Left ventricle myocardium superior (tissue), 1 donor: ENCODE measurements around the gene NELFE. TPM values are rescaled to one million over a fixed set of nuclear protein-coding genes. Genes with fewer than 3 reads are reported as not detected.
"Not testable (repeated sequence)": the region's sequence is repeated elsewhere in the genome, so short reads cannot be mapped to it uniquely, and the experiment has no call there.

Experiments used
- ATAC-seq: fragments of 200-7000 bp; cut with Tn5 transposase; one replicate; pipeline ENCODE4 v1.9.1; 2020; ENCODE audit warnings: mild to moderate bottlenecking, moderate library complexity
- DNase-seq: peaks from one replicate; pipeline ENCODE4 v3.0.0-alpha.2; 2020
- intact Hi-C: fragments of 100-400 bp; cut with micrococcal nuclease; formaldehyde crosslinking; loops from one replicate; pipeline ENCODE4 v1.11.0; 2022
- total RNA-seq: library from RNA; stranded (reverse); fragmentation: NEBNext Ultra II Directional; extraction: Animal tissue kit (Norgen Biotek cat#: 25700); gene quantifications from one replicate; pipeline ENCODE4 v1.2.1, GENCODE V29; 2021
- donor health status: DM: no; HTN: yes; CAD: no; lungs with severe emphysema.

Gene NELFE
- total RNA-seq, 1 donor from 2014 or later, result 42.0 TPM

DNA sequence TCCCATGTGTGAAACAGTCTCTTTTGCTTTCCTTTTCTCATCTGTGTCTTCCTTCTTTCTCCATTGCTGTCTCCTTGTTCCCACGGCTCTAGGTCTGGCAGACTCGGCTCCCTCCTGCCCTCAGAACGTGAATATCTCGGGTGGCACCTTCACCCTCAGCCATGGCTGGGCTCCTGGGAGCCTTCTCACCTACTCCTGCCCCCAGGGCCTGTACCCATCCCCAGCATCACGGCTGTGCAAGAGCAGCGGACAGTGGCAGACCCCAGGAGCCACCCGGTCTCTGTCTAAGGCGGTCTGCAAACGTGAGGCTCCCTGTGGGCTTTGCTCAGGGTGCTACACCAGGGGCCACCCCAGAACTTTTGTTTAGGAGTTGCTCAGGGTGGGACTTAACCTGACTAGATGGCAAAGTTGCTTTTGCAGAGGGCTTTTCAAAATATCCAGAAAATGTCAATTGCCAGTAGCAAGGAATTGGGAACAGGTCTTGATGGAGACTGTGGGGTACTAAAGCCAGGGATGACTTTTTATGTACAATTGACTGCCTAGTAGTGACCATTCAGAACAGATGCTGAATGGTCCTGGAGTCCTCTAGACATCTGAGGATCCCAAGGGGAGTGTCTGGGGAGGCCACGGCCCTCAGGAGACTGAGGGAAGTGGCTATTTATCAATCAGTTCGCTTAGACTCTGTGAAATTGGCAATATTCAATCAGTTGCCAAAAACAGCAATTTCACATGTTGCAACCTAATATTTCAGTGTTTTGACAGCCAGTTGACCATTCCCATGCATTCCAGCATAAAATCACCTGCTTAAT, 30.7 kb downstream of the NELFE start:
- ATAC-seq (no peak), DNase-seq (no peak)
- intact Hi-C loops, result no loop called here

DNA sequence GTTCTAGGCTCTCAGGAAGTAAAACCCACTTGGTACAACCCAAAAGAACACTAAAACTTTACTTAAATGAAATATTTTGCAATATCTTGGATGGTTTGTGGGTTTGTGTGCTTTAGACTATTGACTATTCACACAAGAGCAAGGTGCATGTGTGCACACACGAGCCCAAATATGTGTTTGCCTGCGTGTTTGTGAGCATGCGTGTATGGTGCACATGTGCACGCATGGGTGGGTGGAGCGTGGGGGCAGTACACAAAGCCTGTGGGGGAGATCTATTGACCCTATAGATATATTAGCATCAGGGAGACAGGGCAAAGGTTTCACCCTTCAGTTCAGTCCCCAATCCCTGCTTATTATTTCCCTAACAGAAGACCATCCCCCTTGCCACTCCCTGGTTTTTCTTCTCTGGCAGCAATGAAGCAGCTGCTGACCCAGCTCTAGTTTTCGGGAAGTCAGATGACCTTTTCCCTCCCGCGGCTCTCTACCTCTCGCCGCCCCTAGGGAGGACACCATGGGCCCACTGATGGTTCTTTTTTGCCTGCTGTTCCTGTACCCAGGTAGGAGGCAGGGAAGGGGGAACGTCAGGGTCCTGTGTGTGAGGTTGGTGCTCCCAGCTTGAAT, 31.4 kb downstream of the NELFE start, which contains the start of gene C2:
Gene C2, plus strand, starts transcription at position 476 of the 621 bp plus-strand sequence. Its CDS starts 36 bp downstream, at position 512.
- intact Hi-C loops, result no loop called here
- peak; percentile 25 for ATAC-seq
- no peak for DNase-seq

DNA sequence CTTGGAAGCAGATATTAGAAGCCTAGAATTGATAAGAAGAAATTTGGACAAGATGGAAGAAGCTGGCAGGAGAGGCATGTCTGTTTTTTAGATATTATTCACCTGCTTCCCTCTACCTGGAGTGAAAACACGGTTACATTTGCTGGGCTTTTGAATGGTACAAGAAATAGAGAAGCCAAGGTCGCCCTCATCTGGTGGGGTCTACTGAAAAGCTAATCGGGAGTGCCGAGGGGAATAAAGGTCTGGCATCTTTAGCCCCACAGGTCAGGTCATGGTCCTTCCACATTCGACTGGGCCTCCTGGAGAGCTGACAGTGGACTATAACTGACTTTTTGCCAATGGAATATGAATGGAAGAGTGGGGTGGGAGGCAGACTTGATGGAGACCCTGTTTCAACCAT, 35.8 kb downstream of the NELFE start:
- ATAC-seq (no peak), DNase-seq (no peak)
- intact Hi-C loops, result no loop called here

DNA sequence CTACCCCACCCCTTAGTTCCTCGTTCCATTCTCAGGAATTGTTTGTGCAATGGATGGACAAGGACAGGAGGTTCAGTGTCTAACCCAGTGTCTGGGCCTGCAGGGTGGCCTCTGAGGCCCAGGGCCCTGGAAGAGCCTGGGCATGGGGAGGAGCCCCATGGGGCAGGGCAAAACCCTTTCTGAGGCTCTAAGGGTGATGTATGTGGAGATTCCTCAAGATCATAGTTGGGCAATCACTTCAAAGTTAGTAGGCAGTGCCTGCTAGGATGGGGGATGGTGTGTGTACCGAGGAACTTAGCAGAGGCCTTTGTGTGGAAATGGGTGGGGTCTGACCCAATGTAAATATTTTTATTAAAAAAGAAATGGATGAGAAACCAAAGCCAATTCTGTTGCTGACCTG, 38.0 kb downstream of the NELFE start:
- intact Hi-C loops, result no loop called here
- no peak for ATAC-seq

DNA sequence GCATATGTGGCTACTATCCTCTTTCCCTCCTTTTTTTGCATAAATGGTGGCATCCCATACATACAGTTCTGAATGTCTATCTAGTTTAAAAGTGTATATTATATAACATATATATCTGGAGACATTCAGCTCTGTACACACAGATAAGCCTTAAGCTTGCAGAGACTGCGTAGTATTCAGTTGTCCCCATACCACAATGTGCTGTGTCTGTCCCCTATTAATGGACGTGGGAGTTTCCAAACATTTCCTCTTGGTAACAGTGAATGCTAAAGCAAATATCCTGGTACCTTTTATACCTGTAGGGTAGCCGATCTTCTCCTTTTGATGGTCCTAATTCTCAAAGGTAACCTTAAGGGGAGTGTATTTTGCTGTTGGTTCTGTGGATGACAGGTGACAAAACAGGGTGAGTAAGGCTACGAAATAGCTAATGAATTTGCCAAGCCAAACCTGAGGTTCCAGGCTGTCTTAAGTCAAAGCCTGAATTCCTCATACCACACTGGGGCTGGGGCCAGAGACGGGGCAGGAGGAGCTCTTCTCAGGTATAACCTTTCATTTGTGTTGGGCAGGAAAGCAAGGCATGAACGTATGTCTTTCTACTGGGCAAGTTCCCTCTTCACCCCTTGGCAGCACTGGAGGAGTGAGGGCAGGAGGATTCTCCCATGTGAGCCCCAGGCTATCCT, 39.0 kb downstream of the NELFE start:
- intact Hi-C loops, result no loop called here
- DNase-seq (no peak), ATAC-seq (no peak)

More for the DNA sequence above, 38.0 kb downstream of the NELFE start:
- no peak for DNase-seq

DNA sequence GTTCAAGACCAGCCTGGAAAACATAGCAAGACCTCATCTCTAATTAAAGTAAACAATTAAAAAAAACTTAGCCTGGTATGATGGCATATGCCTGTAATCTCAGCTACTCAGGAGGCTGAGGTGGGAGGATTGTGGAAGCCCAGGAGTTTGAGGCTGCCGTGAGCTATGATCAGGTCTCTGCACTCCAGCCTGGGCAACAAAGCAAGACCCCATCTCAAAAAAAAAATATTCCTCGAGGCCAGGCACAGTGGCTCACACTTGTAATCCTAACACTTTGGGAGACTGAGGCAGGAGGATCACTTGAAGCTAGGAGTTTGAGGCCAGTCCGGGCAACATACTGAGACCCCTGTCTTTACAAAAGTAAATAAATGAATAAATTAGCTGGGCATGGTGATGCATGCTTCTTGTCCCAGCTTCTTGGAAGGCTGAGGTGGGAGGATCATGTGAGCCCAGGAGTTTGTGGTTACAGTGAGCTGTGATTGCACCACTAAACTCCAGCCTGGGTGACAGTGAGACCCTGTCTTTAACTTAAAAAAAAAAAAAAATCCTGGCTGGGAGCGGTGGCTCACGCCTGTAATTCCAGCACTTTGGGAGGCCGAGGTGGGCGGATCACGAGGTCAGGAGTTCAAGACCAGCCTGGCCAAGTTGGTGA, 40.6 kb downstream of the NELFE start:
- intact Hi-C loops, result no loop called here
- ATAC-seq (no peak), DNase-seq (no peak)

DNA sequence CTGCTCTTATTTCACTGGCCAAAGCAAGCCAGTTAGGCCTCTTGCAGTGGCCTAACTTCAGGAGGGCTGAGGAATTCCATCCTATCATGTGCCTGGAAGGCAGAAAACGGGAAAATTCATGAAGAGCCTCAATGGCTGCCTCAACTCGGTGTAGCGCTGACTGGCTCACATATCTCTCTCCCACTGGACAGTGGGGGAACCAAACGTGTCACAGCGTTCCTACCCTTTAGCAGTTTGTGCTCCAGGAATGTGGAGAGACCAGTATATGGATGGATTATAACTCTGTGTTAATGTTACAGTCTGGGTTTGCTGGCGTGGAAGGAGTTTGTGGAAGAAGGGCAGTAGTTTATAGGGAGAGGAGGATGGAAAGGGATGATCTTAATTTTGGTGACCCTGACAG, 43.0 kb downstream of the NELFE start:
- DNase-seq (no peak), ATAC-seq (no peak)
- intact Hi-C loops, result no loop called here

DNA sequence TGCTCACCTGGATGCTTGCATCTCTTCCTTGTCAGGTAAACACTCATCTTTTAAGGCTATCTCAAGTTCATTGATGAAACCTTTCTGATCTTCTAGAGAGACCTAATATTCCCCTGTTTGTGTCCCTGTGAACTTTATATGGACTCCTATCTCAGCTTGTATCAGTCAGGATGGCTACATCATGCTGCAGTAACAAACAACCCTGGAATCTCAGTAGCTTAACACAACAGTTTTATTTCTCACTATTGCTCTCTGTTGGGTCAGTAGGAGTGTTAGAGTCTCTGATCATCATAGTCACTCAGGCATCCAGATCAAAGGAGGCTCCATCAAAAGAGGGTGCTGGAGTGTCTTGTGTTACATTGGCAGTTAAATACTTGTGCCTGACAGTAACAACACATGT, 43.4 kb downstream of the NELFE start:
- intact Hi-C loops, result no loop called here
- ATAC-seq, result no peak
- no peak for DNase-seq

DNA sequence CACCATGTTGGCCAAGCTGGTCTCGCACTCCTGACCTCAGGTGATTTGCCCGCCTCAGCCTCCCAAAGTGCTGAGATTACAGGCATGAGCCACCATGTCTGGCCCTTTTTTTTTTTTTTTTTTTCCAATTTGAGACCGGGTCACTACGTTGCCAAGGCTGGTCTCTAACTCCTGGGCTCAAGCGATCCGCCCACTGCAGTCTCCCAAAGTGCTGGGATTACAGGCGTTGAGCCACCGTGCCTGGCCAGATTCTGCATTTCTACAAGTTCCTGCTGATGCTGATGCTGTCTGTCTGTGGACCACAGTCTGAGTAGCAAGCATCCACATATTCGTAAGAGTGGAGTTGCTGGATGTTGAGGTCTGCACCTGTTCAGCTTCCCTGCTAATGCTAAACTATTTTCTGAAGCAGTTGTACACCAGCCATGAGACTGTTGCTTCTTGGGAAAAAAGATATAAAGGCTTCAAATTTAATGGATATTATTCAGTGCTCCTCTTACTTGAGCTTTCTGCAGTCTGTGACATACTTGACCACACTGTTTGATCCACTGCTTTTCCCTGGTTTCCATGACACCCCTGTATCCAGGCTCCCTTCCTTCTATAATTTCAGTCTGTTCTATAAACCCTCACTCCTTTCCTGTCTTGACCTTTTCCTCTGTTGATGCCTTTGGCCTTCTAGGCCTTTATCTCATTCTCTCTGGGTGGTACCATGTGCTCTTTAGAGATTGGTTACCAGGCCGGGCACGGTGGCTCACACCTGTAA, 46.8 kb downstream of the NELFE start:
- intact Hi-C loops, result no loop called here
- ATAC-seq, result no peak

DNA sequence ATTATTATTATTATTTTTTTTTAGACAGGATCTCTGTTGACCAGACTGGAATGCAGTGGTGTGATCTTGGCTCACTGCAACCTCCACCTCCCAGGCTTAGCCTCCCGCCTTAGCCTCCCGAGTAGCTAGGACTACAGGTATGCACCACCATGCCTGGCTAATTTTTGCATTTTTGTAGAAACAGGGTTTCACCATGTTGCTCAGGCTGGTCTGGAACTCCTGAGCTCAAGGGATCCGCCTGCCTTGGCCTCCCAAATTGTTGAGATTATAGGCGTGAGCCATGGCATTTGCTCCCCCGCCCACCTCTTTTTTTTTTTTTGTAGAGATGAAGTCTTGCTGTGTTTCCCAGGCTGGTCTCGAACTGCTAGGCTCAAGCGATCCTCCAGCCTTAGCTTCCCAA, 49.5 kb downstream of the NELFE start:
- DNase-seq, ATAC-seq, intact Hi-C loops: not testable (repeated sequence)

More for the DNA sequence above, 46.8 kb downstream of the NELFE start:
- no peak for DNase-seq

DNA sequence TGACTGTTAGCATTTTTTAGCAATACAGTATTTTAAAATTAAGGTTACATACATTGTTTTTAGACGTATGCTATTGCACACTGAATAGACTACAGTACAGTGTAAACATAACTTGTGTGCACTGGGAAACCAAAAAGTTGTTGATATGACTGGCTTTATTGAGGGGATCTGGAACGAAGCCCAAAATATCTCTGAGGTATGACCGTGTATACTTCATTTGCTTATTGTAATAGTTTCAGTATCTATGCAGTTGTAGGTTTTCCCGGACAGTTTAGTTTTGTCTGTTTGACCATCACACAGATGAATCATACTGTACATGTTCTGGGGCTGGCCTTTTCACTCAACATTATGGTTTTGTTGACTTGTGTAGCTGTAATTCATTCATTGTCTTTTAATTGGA, 50.0 kb downstream of the NELFE start:
- intact Hi-C loops, result no loop called here
- DNase-seq (no peak), ATAC-seq (no peak)

DNA sequence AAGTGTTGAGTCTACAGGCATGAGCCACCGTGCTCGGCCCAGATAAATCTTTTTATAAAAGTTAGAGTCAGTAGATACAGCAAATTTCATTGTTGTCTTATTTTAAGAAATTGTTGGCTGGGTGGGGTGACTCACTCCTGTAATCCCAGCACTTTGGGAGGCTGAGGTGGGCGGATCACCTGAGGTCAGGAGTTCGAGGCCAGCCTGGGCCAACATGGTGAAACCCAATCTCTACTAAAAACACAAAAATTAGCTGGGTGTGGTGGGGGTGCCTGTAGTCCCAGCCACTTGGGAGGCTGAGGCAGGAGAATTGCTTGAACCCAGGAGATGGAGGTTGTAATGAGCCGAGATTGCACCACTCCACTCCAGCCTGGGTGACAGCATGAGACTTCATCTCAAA, 50.5 kb downstream of the NELFE start:
- ATAC-seq, DNase-seq, intact Hi-C loops: not testable (repeated sequence)

DNA sequence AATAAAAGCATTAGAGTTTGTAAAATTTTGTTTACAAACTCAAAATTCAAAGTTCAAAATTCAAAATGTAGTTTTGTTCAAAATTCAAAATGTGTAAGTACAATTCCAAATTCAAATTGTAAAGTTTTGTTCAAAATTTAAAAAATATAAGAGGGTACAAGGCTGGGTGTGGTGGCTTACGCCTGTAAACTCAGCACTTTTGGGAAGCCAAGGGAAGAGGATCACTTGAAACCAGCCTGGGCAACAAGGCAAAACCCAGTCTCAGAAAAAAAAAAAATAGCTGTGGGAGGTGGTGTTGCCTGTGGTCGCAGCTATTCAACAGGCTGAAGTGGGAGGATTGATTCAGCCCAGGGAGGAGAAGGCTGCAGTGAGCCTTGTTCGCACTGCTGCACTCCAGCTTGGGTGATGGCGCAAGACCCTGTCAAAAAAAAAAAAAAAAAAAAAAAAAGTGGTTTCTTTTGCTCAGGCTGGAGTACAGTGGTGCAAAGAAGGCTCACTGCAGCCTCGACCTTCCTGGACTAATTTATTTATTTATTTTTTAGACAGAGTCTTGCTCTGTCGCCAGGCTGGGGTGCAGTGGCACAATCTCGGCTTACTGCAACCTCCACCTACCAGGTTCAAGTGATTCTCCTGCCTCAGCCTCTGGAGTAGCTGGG, 51.5 kb downstream of the NELFE start:
- ATAC-seq (peak; percentile 18), DNase-seq (no peak)
- intact Hi-C loops, result no loop called here

DNA sequence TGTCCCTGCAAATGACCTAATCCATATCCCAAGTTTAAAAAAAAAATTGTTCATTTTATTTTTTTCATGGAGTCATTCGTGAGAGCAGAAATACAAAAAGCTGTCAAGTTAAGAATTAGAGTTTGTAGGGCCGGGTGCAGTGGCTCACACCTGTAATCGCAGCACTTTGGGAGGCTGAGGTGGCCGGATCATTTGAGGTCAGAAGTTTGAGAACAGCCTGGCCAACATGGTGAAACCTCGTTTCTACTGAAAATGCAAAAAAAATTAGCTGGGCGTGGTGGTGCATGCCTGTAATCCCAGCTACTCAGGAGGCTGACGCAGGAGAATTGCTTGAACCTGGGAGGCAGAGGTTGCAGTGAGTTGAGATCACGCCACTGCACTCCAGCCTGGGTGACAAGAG, 52.0 kb downstream of the NELFE start:
- not testable (repeated sequence) for ATAC-seq, DNase-seq

DNA sequence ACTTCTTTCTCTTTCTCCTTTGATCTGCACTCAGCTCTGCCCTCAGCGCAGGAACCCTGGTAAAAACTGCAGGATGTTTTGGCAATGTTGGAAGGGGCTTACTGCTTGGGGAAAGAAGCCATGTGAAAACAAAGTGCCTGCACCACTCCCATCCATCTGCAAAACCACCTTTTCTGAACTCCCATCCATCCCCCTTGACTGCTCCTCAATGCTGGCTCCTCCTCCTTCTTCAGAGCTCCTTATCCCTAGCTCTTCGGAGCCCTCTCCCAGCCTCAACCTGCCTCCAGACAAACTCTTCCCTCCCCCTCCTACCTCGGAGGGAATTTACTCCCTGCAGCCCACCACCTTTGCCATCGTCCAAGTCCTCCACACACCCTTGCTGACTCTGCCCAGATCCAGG, 52.6 kb downstream of the NELFE start:
- intact Hi-C loops, result no loop called here
- DNase-seq, result no peak
- no peak for ATAC-seq

More for the DNA sequence above, 52.0 kb downstream of the NELFE start:
- intact Hi-C loops, result not testable (repeated sequence)

DNA sequence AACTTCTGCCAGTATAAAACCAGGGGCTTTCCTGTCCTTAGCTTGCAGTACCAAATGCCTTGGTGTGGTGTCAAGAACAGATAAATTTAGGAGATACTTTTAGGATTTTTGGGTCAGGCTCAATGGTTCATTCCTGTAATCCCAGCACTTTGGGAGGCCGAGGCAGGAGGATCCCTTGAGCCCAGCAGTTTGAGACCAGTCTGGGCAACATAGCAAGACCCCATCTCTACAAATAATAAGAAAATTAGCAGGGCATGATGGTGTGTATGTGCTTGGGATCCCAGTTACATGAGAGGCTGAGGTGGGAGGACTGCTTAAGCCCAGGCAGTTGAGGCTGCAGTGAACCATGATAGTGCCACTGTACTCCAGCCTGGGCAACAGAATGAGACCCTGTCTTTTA, 53.7 kb downstream of the NELFE start:
- ATAC-seq (no peak), DNase-seq (no peak)
- intact Hi-C loops, result no loop called here

DNA sequence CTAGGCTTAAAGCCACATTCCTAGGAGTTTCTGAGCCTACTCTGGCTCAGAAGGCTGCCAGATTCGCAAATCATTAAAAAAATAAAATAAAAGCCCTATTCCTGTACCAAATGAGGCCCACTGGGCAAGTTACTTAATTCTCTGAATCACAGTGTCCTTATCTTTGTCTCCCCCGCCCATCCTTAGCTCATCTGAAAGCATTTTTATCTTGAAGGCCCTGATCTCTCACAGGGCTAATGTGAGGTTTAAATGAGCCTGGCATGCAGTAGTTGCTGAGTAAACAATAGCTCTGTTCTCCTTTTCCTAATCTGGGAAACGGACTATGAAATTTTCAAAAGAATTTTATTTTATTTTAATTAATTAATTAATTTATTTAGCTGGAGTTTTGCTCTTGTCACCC, 54.8 kb downstream of the NELFE start:
- no peak for ATAC-seq
- intact Hi-C loops, result no loop called here
- DNase-seq, result no peak
